ENCODE results near the gene ZNF322.

Gene ZNF322

DNA sequence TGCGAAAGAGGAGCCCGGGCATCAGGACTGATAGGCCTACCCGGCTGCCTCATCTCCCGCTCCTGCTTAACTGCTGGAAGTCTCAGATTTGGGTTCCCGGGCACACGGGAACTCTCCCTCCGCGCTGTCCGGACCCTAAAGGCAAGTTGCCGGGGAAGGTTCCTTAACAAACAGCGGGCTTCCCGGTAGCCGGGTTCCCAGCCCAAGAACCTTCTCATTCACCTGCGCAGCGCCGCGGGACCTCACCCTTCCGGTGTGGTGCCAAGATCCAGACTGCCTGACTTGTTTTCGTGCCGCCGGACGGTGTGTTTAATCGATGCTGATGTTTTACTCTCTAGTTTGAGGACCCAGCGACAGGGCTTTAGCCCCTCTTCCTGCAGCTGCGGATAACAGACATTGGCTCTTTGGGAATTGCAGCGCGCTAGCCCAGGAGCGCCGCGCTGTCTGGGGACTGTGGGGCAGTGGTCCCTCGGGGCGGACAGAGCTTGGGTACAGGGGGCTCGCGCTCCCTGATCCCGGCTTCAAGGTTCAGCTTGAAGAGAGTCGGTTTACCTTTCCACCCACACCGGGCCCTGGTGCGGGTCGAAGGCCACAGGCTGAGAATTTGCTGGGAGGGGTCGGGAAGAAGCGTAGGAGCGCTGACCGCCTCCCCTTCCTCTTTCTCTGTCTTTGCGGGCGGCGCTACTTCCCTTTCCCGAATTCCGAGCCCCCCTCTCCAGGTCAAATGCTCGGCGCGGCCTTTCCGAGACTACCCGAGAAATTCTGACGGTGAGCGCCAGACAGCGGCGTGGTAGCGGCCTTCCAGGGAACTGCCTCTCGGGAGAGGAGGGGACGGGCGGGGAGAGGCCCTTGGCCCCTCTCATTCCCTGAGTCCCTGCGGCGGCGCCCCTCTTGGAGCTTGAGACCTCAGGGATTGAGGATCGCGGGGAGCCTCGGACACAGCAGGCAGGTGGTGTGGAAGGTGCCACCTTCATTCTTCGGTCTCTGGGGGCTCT lies 45.6 kb downstream of the ZNF322 start:
- no peak for DNase-seq (ENCODE audit: low spot score)

DNA sequence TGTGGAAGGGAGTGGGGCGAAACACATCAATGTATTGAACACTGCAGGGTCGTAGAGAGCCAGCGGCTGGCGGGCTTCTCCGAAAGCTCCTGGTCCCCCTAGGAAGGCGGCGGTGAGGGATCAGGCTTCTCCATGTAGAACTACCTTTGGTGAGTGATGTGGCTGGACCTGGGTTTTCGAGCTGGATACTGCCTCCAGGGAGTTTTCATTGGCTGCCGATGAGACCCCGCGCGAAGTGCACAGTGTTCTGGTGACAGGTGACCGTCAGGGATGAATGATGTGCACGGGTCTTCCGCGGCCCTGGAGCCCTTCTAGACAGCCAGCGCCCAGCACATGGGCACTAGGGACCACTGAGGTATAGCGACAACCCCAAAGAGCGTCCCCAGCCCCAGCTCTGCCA lies 46.3 kb downstream of the ZNF322 start:
- DNase-seq (ENCODE audit: low spot score), result no peak

DNA sequence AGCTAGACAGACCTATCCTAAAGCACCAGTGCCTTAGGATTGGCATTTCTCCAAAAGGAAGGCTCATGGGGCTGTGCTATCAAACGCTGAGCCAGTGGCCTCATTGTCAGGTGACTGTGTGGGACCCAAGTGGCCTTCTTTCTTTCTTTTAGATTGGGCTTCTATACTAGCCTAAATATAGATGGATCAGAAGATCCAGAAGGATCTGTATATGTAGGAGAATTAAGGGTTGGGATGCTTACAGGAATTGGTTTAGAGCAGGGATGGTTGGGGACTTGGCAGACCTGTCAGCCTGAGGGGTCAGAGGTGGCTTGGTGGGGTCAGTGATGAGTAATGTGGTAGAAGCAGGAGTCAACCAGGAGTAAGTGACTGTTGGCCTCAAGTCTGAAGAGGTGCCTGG lies 47.9 kb downstream of the ZNF322 start:
- DNase-seq (ENCODE audit: low spot score), result no peak

DNA sequence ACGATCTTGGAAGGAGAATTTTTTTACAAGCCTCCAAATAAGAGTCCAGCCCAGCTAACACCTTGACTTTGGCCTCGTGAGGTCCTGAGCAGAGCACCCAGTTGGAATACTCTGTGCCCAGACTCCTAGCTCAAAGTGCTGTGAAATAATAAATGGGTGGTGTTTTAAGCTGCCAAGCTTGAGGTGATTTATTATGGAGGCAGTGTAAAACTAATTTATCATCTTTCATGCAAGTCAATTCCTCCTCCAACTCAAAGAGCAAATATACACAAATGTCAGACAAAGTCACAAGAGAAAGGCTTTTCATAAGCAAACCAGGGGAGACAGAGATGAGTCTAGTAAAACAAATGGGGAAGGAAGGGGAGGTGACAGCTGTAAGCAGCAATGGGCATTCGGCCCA lies 50.1 kb downstream of the ZNF322 start:
- DNase-seq (ENCODE audit: low spot score), result no peak

DNA sequence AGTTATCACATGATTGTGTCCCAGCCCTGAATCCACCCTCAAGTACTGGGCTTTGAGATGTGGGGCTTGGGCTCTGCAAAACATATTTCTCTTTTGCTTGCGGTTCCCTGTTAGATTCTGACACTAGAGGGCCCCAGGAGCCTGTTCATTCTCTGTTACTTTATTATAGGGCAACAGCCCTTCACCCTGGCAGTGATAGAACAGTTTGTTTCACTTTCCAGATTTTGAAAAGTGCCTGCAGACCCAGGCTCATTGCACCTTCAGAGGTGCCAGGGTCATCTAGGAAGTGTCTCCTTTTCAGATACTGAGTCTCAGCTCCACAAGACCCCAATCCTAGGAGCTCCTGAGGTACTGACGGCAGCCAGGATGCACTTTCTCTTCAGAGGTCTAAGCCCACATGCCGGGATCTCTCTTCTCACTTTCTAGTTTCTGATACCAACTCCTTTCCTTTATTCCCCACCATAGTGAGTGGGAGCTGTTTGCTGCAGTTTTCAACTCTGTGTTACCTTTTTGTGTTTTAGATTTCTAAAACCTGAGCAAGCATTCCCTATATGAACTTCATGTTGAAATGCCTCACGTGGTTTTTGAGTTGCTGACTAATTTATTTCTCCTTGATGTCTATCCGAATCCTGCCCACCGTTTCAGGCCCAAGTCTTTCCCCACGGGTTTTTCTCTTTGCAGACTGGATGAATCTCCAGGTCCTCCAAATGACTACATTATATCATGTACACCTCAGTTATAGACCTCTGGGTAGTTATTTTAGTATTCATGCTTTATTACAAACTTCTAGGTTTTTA lies 51.9 kb downstream of the ZNF322 start:
- peak; percentile 65 for DNase-seq (ENCODE audit: low spot score)

DNA sequence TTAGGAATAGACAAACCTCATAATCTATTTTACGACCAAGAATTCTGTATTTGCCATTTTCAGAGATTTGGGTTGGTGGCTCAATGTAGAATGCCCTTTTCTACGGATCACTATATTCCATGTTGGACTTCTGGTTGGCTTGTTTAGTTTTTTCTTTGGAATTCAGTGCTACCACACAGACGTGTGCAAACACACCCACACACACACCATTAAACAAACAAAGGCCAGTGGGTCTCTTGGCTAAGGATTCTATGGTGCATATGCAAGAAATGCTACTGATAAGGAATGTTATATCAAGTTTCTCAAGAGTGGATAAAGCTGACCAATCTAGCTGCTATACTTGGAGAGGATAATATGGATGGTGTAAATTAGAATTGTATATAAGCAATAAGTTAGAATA lies 54.7 kb downstream of the ZNF322 start:
- no peak for DNase-seq (ENCODE audit: low spot score)

DNA sequence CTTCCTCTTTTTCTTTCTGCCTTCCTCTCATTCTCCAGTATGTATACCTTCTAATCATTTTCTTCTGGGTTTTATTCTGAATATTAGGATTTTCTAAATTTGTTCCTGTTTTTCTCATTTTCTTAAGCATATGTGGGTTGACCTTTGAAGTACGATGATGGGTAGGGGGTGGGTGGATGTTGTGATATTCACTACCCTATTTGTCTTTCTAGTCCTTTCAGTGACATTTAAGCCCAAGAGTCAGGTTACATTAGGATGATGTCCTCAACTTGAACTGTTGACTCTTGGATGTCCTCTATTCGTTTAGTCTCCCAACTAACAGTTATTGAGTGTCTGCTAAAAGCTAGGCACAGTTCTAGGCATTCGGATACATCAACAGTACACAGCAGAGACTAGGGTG lies 55.5 kb downstream of the ZNF322 start:
- no peak for DNase-seq (ENCODE audit: low spot score)

DNA sequence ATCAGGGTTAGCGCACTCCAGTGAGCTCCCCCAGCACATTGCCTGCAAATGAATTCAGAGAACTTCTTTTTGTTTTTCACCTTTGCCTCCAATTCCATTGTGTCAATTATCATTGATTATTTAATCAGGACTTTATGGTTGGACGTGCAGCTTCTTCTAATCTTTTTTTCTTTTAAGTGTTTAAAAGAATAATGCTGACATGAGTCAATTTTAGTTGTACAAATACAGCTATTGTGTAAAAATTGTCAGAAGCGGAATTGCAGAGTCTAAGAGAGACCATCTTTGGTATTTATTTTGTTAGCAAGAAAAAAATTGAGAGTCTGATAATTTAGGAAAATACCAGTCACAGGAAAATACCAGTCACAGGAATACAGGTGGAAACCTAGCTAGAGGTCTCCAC lies 57.3 kb downstream of the ZNF322 start:
- DNase-seq (ENCODE audit: low spot score), result no peak

DNA sequence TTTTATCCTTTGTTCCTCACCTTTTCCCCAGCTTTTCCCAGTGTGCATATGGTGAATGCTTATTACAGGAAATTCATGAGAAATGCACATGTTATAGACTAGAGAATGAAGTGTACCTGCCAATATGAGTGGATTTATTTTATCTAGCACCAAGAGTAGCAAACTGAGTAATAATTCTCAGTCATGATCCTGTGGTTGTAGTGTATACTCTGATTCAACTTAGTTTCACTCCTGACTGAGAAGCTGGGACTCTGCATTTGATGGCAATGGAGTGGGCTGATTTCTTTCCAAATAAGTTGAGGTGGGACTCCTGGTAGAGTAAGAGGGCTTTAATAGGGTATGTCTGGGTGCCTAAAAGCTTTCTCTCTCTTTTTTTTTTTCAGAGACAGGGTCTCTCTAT lies 58.8 kb downstream of the ZNF322 start:
- DNase-seq (ENCODE audit: low spot score), result no peak

DNA sequence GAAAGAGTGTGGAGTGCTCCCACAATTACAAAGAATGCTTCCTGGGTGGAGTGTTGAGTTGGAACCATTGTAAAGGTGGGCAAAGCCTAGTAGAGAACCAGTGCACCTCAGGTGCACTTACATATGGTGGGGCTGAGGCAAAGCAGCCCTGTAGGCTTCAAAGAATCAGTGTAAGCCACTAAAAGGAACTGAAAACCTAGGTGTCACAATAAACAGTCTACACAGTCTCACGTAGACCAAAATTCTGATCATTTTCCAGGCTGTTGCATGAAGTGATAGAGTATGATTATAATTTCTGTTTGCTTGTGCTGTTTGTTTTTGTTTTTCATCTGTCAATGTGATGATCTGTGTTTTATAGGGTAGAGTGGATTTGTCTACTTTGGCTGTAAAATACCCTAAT lies 60.0 kb downstream of the ZNF322 start:
- no peak for DNase-seq (ENCODE audit: low spot score)

DNA sequence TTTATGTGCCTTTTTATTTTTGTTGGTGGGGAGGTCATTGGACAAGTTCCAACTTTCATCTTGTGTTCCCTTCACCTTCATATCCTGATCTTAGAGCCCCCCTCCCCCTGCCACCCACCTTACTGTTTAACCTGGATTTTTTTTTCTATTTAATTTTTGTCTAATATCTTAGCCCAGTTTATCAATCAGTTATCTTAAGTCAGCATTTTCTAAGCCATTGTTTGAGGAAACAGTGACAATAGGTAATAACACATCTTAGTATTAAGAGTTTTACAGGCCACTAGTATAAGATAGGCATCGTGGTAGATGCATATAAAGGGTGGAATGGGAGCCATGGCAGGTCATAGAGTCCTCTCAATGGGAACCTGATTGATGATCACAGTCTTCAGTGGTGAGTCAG lies 60.4 kb downstream of the ZNF322 start:
- no peak for DNase-seq (ENCODE audit: low spot score)

DNA sequence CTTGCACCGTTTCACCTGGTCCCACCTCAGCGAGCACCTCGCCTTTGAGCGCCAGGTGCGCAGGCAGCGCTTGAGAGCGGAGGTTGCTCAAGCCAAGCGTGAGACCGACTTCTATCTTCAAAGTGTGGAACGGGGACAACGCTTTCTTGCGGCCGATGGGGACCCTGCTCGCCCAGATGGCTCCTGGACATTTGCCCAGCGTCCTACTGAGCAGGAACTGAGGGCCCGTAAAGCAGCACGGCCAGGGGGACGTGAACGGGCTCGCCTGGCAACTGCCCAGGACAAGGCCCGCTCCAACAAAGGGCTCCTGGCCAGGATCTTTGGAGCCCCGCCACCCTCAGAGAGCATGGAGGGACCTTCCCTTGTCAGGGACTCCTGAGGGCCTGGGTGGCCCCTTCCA lies 61.3 kb downstream of the ZNF322 start:
- DNase-seq (ENCODE audit: low spot score), result no peak

DNA sequence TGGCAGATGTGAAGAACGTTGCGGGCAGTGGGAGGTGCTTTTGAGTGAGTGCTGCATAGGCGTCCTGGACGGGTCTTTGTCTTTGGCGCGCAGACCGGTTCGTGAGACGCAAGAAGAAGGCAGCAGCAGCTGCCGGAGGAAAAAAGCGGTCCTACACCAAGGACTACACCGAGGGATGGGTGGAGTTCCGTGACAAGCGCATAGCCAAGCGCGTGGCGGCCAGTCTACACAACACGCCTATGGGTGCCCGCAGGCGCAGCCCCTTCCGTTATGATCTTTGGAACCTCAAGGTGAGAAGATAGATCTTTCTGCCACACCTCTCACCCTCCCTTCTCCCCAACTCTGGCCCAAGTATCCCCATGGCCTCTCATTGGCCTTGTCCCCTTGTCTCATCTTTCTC lies 61.7 kb downstream of the ZNF322 start:
- DNase-seq (ENCODE audit: low spot score), result no peak

DNA sequence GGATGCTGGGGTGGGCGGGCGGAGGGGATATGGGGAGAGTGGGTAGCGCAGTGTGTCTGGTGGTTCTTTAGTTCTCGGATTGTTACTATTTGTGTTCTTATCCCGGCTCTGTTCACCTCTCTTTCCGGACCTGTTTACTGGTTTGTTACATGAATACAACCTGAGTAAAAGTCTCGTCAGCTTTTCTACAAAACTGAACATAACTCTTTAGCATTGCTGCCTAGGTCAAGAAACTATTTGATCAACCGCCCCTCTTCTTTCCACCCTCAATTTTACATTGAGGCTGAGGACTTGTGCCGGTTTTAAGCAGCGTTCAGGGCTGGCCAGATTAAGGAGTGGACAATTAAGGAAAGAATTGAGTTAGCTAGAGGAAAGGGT lies 62.2 kb downstream of the ZNF322 start:
- no peak for DNase-seq (ENCODE audit: low spot score)

DNA sequence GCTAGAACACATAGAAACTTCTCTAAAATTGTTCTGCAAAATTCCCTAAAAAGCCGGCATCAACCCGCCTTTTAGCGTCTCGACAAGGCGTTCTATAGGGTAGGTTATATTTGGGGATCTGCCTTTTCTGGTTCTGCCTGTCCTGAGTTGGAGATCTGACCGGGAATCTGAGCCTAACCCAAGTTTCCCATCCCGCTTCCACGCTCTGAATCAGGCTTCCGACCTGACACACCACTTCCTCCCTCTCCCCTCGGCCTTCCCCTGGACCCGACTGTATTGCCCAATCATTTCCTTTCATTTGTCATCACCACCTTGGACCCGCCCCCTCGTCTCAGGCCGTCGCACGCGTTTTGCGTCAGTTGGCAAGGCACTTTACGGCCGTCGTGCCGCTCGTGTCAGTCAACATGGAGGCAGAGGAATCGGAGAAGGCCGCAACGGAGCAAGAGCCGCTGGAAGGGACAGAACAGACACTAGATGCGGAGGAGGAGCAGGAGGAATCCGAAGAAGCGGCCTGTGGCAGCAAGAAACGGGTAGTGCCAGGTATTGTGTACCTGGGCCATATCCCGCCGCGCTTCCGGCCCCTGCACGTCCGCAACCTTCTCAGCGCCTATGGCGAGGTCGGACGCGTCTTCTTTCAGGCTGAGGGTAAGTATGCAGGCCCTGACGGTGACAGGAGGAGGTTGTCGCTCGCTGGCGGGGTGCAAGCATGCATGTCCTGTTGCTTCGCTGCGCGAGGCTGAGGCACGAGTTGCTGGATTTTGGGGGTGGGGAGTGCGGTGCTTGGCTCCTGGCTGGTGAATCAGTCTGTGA lies 62.8 kb downstream of the ZNF322 start, which contains the start of gene ABT1:
ABT1 (plus strand) TSS at position 375 of the 810 bp plus-strand sequence; CDS start at position 405, 30 bp downstream.
- DNase-seq (ENCODE audit: low spot score), result peak; percentile 97

DNA sequence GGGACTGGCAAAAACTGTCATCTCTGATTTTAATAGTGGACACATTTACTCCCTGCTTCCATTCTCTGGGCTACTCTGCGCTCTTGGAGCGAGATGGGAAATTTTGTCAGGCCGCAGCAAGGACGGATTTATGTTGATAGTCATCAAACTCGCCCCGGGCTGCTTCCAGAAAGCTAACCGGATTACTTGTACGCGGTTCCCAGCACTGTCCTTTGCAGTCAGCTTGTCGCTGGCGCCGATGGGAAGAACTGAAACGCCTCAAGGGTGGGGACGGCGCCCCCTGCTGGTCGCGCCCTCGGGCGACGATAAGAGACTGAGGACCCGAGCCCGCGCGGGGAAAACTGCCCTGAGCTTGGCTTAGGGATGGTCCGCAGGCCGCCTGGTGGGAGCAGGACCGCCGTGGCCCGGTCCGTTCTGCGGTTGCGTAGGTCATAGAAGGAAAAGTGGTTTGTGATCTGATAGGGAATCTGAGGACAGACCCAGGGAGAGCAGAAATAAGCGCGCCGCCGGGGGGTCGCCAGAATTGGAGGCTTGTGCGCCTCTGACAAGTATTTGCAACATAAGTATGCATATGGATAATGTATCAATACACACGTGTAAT lies 63.8 kb downstream of the ZNF322 start:
- DNase-seq (ENCODE audit: low spot score), result peak; percentile 89

DNA sequence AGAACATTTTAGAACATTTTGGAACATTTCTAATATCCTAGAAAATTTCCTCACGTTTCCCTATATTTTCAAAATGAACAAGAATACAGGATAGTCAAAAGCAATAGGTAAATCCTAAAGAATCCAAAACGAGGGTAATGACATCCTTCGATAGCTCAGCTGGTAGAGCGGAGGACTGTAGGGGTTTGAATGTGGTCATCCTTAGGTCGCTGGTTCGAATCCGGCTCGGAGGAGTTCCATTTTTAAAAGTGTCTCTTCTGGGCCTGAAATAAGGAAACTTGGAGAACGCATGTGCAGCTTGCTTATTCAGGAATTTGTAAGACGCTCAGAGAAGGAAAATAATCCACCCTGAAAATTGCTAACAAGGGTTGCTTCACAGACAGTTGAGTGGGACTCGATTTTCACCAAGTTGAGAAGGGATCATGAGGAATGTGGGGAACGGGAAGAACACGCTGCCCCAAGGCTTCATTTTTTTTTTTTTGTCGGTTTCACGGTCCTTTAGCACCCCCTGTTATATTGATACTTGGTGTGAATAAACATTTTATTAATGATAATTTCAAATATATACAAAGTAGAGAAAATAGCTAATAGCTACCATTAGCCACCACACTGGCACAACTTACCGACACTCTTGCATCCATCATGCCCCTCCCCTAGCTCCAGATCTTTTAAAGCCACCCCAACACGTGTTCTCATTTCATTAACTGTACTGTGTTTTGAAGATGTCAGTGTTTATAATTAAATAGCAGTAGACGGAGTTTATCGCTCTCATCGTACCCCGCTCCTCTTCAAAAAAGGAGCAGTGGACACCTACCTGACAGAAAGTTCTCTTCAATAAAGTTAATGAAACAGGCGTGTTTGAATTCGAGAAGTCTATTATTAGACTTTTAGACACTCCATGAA lies 64.6 kb downstream of the ZNF322 start:
- DNase-seq (ENCODE audit: low spot score), result peak; percentile 11

DNA sequence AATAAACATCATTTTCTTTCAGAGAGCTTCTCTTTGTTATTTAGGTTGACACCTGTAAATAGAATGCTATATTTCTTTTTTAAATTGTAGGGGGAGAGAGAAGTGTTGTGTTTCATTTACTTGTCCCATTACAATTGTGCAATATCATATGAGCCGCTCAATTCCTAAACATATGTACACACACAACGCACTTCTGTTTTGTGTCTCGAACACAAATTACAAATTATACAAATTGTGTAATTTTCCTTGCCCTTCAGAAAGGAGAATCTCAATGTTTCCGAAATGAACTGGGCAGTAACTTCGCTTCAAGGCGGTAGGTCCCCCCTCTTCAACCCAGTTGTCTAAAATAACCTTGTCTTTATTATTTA lies 65.4 kb downstream of the ZNF322 start:
- no peak for DNase-seq (ENCODE audit: low spot score)

DNA sequence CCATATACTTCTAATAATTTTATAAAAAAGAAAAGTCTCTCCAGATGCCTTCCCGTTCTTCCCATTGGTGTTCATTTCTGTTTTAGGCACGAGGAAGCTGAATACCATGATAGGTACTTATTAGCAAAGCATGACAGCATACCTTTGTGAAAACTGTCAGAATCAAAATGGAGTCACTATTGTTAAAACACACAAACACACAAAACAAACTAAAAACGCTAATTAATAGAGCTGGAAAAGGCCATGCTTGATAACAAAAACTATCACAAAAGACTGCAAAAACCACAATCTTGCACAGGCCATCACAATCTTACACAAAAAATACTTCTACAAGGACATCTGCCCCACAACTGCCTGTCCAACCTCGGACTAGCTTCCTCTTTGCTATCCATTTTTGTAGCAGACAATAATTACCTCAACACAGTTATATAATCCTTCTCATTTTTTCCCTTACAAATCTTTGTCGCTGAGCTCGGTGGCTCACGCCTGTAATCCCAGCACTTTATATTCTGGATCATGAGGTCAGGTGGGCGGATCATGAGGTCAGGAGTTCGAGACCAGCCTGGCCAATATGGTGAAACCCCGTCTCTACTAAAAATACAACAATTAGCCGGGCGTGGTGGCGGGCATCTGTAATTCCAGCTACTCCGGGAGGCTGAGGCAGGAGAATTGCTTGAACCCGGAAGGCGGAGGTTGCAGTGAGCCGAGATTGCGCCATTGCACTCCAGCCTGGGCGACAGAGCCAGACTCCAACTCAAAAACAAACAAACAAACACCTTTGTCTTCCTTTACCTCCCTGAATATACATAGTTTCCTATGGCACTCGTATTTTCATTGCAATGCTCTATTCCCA lies 66.0 kb downstream of the ZNF322 start:
- no peak for DNase-seq (ENCODE audit: low spot score)

DNA sequence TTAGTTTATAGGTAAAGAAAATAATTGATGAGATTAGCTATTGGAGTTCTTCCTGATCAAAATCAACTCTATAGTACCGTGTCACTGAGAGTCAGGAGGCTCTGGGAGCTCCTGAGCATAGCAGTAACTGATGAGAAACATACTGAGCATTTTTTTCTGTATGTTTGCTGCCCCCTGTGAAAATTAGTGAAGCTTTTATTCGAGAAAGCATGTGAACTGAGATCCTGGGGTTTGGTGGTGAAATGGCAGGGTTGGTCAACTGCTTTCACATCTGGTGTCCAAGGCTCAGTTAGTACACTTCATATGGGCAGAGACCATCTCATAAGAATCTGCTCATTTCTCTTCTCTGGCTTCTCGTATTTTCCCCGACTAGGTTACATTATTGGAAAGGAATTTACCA lies 66.9 kb downstream of the ZNF322 start:
- DNase-seq (ENCODE audit: low spot score), result no peak
